ENCODE data around the gene LIFR.

DNA sequence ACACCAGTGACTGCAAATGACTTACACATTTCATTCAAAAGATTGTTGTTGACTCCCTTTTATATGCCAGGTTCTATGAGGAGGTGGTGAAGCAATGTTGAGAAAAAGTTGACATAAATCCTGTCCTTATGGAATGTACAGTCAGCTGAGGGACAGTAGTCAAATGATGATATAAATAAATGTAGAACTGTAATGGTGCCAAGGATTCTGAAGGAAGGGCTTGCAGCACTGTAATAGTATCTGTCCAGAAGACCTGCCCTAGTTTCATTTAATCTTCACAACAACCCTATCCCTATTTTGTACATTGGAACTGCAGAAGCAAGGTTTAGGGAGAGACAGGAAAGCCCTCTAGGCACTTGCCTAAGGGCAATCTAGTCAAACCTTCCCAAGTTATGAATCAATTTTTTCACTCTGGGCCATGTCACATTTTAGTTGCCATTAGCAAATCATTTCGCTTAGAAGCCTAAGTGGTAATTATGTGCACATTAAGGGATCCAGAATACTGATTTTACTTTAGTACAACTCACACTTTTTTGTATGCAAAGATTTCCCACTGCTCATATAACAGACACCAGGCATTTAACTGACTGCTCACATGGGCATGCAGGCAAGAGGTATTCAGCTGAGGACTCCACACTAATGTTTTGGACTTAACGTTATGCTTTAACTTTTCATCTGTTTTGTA is 34.5 kb upstream of the LIFR start:
- TF ChIP-seq CHD2 (IDR thresholded peaks at IDR 0.05; ENCODE audit: low read length, partially characterized antibody) (no peak), CTCF (IDR thresholded peaks at IDR 0.05) (no peak), CEBPB (IDR thresholded peaks at IDR 0.05) (no peak), HOXA7 (CRISPR knock-in tag; IDR thresholded peaks at IDR 0.05) (no peak), RAD21 (conservative IDR thresholded peaks at IDR 0.05 in 1 of 2, IDR thresholded peaks at IDR 0.05 in 1 of 2) (no peak), SMC3 (IDR thresholded peaks at IDR 0.05) (no peak), POLR2A (IDR thresholded peaks at IDR 0.05; ENCODE audit: low read length) (no peak), ESRRA (IDR thresholded peaks at IDR 0.05; ENCODE audit: borderline replicate concordance, low read length) (no peak), MAFK (IDR thresholded peaks at IDR 0.05; ENCODE audit: partially characterized antibody) (no peak), JUNB (IDR thresholded peaks at IDR 0.05) (no peak)

Measured in A549 (cell line).